Fibroblast of lung (primary cell): Measurements from ENCODE around the gene ESF1. TPM values are rescaled to one million over a fixed set of nuclear protein-coding genes. Genes with fewer than 3 reads are reported as not detected.

Experiments
- DNase-seq, 2 donors: peaks; one replicate each; pipeline versions ENCODE4 v3.0.0 to v3.0.0-alpha.2; 2010; ENCODE audit warnings: low read depth in 2 of 2
- H2AFZ ChIP-seq: 2 replicates; pipeline ENCODE4 v1.5.1; 2012; ENCODE audit warnings: low read length, control low read depth, inconsistent platforms
- H3K27ac ChIP-seq: 2 replicates; pipeline ENCODE4 v1.5.1; 2011; ENCODE audit warnings: low read length, control low read depth; ENCODE audit not compliant: insufficient read depth
- H3K27me3 ChIP-seq: 2 replicates; pipeline ENCODE4 v1.5.1; 2011; ENCODE audit warnings: mild to moderate bottlenecking, low read length; ENCODE audit not compliant: control insufficient read depth, insufficient read depth
- H3K36me3 ChIP-seq: 2 replicates; pipeline ENCODE4 v1.5.1; 2011; ENCODE audit warnings: low read length; ENCODE audit not compliant: control insufficient read depth, insufficient read depth
- H3K4me1 ChIP-seq: 2 replicates; pipeline ENCODE4 v1.5.1; 2011; ENCODE audit warnings: low read length; ENCODE audit not compliant: control insufficient read depth, insufficient read depth; ENCODE audit errors: extremely low read depth
- H3K4me2 ChIP-seq: 2 replicates; pipeline ENCODE4 v1.5.1; 2011; ENCODE audit warnings: low read length, control low read depth; ENCODE audit not compliant: insufficient read depth; ENCODE audit errors: extremely low read depth
- H3K4me3 ChIP-seq, 4 experiments: fragments of 200-600 bp in 1 of 4; sonication (generic) in 1 of 4; replicated peaks in 1 of 4; 2 replicates each; pipeline ENCODE4 v1.5.1; 2011 to 2016; ENCODE audit warnings: low read length in 4 of 4, low read depth in 3 of 4, mild to moderate bottlenecking in 3 of 4, control low read depth in 2 of 4, inconsistent platforms in 1 of 4, mixed read lengths in 1 of 4; ENCODE audit not compliant: insufficient read depth in 1 of 4; ENCODE audit errors: control extremely low read depth in 1 of 4
- H3K79me2 ChIP-seq: 2 replicates; pipeline ENCODE4 v1.5.1; 2012; ENCODE audit warnings: mild to moderate bottlenecking, low read length, inconsistent platforms; ENCODE audit not compliant: control insufficient read depth, insufficient read depth
- H3K9ac ChIP-seq: 2 replicates; pipeline ENCODE4 v1.5.1; 2011; ENCODE audit warnings: mild to moderate bottlenecking, low read length, control low read depth; ENCODE audit not compliant: insufficient read depth
- H3K9me3 ChIP-seq: 2 replicates; pipeline ENCODE4 v1.5.1; 2012; ENCODE audit warnings: low read depth, low read length; ENCODE audit not compliant: control insufficient read depth, insufficient read depth
- H4K20me1 ChIP-seq: 2 replicates; pipeline ENCODE4 v1.5.1; 2011; ENCODE audit warnings: low read length; ENCODE audit not compliant: control insufficient read depth, insufficient read depth; ENCODE audit errors: extremely low read depth
- EZH2 ChIP-seq: IDR thresholded peaks from 2 replicates; pipeline ENCODE4 v1.5.1; 2012; ENCODE audit warnings: low read length, control low read depth, mild to moderate bottlenecking; ENCODE audit errors: missing control alignments
- polyA plus RNA-seq, 2 donors: library from polyadenylated mRNA; depleted of rRNA in 1 of 2; stranded (reverse) in 1 of 2; unstranded in 1 of 2; fragments of >200 nt; gene quantifications; 2 replicates each; pipeline ENCODE4 v1.2.1, GENCODE V29; 2011 to 2012; ENCODE audit warnings: missing spikeins in 1 of 2
- total RNA-seq: library from RNA; depleted of rRNA; stranded (reverse); fragments of >200 nt; gene quantifications from 2 replicates; pipeline ENCODE4 v1.2.1, GENCODE V29; 2014
- TF ChIP-seq, protein P1 (sequence below), 2 donors: IDR thresholded peaks in 1 of 2; conservative IDR thresholded peaks in 1 of 2; 1 replicate in 1 of 2; 2 replicates in 1 of 2; pipeline ENCODE4 v1.5.1; 2011 to 2012; ENCODE audit warnings: low read length in 2 of 2, control low read depth in 1 of 2, inconsistent platforms in 1 of 2, low read depth in 1 of 2, mild to moderate bottlenecking in 1 of 2

ESF1 gene
- total and polyA plus RNA-seq, 2 donors (not counting 1 experiment from before 2014, with no cell fraction given) = 7.3 to 13.2 TPM

- H3K27ac ChIP-seq = no peak overlapping the region
- peaks cover 5% of the 10 kb centered on the region for H3K36me3 ChIP-seq
- H3K4me3 ChIP-seq = no peak overlapping the region
- H3K4me1 ChIP-seq = no peaks in the 10 kb centered on the region
- no peaks in the 10 kb centered on the region for H3K79me2 ChIP-seq
- H4K20me1 ChIP-seq = no peaks in the 10 kb centered on the region
- no peak overlapping the region for H2AFZ ChIP-seq
- no peaks in the 10 kb centered on the region for H3K27me3 ChIP-seq
- H3K9me3 ChIP-seq = no peaks in the 10 kb centered on the region
- TF ChIP-seq, protein P1, sequence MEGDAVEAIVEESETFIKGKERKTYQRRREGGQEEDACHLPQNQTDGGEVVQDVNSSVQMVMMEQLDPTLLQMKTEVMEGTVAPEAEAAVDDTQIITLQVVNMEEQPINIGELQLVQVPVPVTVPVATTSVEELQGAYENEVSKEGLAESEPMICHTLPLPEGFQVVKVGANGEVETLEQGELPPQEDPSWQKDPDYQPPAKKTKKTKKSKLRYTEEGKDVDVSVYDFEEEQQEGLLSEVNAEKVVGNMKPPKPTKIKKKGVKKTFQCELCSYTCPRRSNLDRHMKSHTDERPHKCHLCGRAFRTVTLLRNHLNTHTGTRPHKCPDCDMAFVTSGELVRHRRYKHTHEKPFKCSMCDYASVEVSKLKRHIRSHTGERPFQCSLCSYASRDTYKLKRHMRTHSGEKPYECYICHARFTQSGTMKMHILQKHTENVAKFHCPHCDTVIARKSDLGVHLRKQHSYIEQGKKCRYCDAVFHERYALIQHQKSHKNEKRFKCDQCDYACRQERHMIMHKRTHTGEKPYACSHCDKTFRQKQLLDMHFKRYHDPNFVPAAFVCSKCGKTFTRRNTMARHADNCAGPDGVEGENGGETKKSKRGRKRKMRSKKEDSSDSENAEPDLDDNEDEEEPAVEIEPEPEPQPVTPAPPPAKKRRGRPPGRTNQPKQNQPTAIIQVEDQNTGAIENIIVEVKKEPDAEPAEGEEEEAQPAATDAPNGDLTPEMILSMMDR (conservative IDR thresholded peaks at IDR 0.05 in 1 of 2, IDR thresholded peaks at IDR 0.05 in 1 of 2; ENCODE audit: low read depth in 1 of 2, low read length in 2 of 2) = no peak
- no peak for TF ChIP-seq EZH2
- no peak for DNase-seq
- no peak overlapping the region for H3K4me2 ChIP-seq
- H3K9ac ChIP-seq = no peak overlapping the region
Observed at GRCh38 chr20:13814672-13815071, 30.0 kb upstream of the ESF1 start.

- no peaks in the 10 kb centered on the region for H3K79me2 ChIP-seq
- H3K4me1 ChIP-seq = no peaks in the 10 kb centered on the region
- H2AFZ ChIP-seq = no peak overlapping the region
- no peaks in the 10 kb centered on the region for H4K20me1 ChIP-seq
- DNase-seq = no peak
- H3K27ac ChIP-seq = no peak overlapping the region
- H3K27me3 ChIP-seq = no peaks in the 10 kb centered on the region
- no peaks in the 10 kb centered on the region for H3K9me3 ChIP-seq
- H3K36me3 ChIP-seq = peaks cover 9% of the 10 kb centered on the region
- H3K9ac ChIP-seq = no peak overlapping the region
- TF ChIP-seq, protein P1 (conservative IDR thresholded peaks at IDR 0.05 in 1 of 2, IDR thresholded peaks at IDR 0.05 in 1 of 2; ENCODE audit: low read depth in 1 of 2, low read length in 2 of 2) = no peak
- no peak for TF ChIP-seq EZH2
- H3K4me3 ChIP-seq = no peak overlapping the region
- H3K4me2 ChIP-seq = no peak overlapping the region
Observed at GRCh38 chr20:13813910-13814309, 29.2 kb upstream of the ESF1 start.

DNA sequence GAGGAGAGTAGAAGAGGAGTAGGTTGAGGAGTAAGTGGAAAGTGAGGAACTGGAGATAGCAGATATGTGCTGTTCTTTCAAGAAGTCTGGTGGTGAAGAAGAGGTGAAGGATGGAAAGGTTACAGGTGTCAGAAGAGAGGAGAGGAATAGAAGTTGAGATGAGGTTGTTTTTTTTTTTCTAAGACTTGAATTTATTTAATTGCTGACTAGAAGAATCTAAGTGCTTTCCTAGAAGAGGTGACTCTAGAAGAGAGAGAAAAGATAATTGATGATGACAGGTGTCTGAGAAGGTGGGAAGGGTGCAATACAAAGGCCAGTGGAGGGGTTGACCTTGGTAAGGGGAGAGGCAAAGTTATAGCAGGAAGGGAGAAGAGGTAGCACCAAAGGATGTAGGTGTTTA is 25.7 kb upstream of the ESF1 start:
- H3K4me2 ChIP-seq = no peak overlapping the region
- H4K20me1 ChIP-seq = no peaks in the 10 kb centered on the region
- H2AFZ ChIP-seq = no peak overlapping the region
- H3K79me2 ChIP-seq = no peaks in the 10 kb centered on the region
- no peak overlapping the region for H3K4me3 ChIP-seq
- H3K27me3 ChIP-seq = no peaks in the 10 kb centered on the region
- no peak overlapping the region for H3K27ac ChIP-seq
- no peak for TF ChIP-seq EZH2
- TF ChIP-seq, protein P1 (conservative IDR thresholded peaks at IDR 0.05 in 1 of 2, IDR thresholded peaks at IDR 0.05 in 1 of 2; ENCODE audit: low read depth in 1 of 2, low read length in 2 of 2) = no peak
- H3K36me3 ChIP-seq = peaks cover 7% of the 10 kb centered on the region
- H3K9me3 ChIP-seq = no peaks in the 10 kb centered on the region
- no peaks in the 10 kb centered on the region for H3K4me1 ChIP-seq
- no peak for DNase-seq
- H3K9ac ChIP-seq = no peak overlapping the region
